Loucy (cell line): Measurements from ENCODE around the gene NBPF1.
"Not testable (repeated sequence)": the region's sequence is repeated elsewhere in the genome, so short reads cannot be mapped to it uniquely, and the experiment has no call there.

Experiments
- H2AFZ ChIP-seq: fragments of 200-600 bp; sonication (generic); 2 replicates; pipeline ENCODE4 v1.6.0; 2016; ENCODE audit warnings: antibody characterized with exemption, mild to moderate bottlenecking, low read length, moderate library complexity
- H3F3A ChIP-seq: fragments of 200-600 bp; 2 replicates; pipeline ENCODE4 v1.6.0; 2016; ENCODE audit warnings: antibody characterized with exemption, low read depth, mild to moderate bottlenecking
- H3K27me3 ChIP-seq: fragments of 200-600 bp; sonication (generic); 2 replicates; pipeline ENCODE4 v1.6.1; 2014; ENCODE audit warnings: low read length, mild to moderate bottlenecking; ENCODE audit not compliant: insufficient read depth, poor library complexity, severe bottlenecking
- H3K36me3 ChIP-seq: fragments of 200-600 bp; sonication (generic); 2 replicates; pipeline ENCODE4 v1.6.1; 2016; ENCODE audit warnings: low read length; ENCODE audit not compliant: insufficient read depth
- H3K4me1 ChIP-seq: fragments of 200-600 bp; sonication (generic); 2 replicates; pipeline ENCODE4 v1.5.1; 2014; ENCODE audit warnings: low read length, mild to moderate bottlenecking; ENCODE audit not compliant: insufficient read depth, poor library complexity, severe bottlenecking
- H3K4me2 ChIP-seq: fragments of 200-600 bp; sonication (generic); 2 replicates; pipeline ENCODE4 v1.6.0; 2014; ENCODE audit warnings: antibody characterized with exemption, low read length, low read depth, mild to moderate bottlenecking; ENCODE audit not compliant: poor library complexity, severe bottlenecking
- H3K4me3 ChIP-seq: fragments of 200-600 bp; sonication (generic); 2 replicates; pipeline ENCODE4 v1.5.1; 2014; ENCODE audit warnings: low read length, mild to moderate bottlenecking, mixed read lengths; ENCODE audit not compliant: poor library complexity, severe bottlenecking
- H3K79me2 ChIP-seq: fragments of 200-600 bp; sonication (generic); 2 replicates; pipeline ENCODE4 v1.6.1; 2014; ENCODE audit warnings: low read length; ENCODE audit not compliant: insufficient read depth
- H3K9ac ChIP-seq: fragments of 200-600 bp; sonication (generic); 2 replicates; pipeline ENCODE4 v1.6.0; 2014; ENCODE audit warnings: mild to moderate bottlenecking, low read depth, low read length, moderate library complexity; ENCODE audit not compliant: poor library complexity, severe bottlenecking
- H3K9me2 ChIP-seq: fragments of 200-600 bp; sonication (generic); replicated peaks from 2 replicates; pipeline ENCODE4 v1.6.1; 2016; ENCODE audit warnings: low read depth, low read length, mixed read lengths
- H3K9me3 ChIP-seq: fragments of 200-600 bp; sonication (generic); 2 replicates; pipeline ENCODE4 v1.6.1; 2014; ENCODE audit warnings: mild to moderate bottlenecking, antibody characterized with exemption, low read length, low read depth; ENCODE audit not compliant: insufficient read depth
- H4K20me1 ChIP-seq: fragments of 200-600 bp; sonication (generic); 2 replicates; pipeline ENCODE4 v1.6.0; 2014; ENCODE audit warnings: antibody characterized with exemption, low read length, mild to moderate bottlenecking; ENCODE audit not compliant: insufficient read depth, poor library complexity, severe bottlenecking

NBPF1 gene

DNA sequence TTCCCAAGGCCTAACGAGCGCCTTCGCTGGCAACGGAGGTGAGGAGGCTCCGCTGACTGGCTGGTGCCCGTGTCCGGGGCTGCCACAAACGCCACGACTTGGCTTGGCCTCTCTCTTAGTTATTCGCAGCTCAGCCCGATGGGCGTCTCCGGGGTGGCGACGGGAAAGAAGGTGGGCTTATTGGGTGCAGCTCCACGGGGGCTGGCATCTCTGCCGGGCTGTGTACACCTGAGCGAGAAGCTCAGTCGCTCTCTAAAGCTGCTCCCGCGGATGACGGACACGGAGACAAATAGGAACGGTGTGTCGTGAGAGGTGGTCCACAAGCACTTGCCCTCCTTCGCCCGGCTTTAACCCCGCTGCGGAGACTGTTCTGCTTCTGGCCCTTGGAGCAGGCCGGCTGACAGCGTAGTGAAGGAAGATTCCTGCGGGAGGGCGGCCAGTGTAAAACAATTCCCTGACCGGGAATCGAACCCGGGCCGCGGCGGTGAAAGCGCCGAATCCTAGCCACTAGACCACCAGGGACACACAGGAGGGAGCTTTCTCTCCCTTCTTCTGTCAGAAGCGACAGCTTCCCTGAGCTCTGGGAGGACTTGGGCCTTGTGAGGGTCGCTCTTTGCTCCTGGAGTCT lies 78.4 kb downstream of the NBPF1 start:
- not testable (repeated sequence) for H3K36me3 ChIP-seq, H2AFZ ChIP-seq, H3K4me1 ChIP-seq, H4K20me1 ChIP-seq, H3K9me2 ChIP-seq, H3K27me3 ChIP-seq, H3K4me2 ChIP-seq, H3K9me3 ChIP-seq, H3F3A ChIP-seq, H3K79me2 ChIP-seq, H3K9ac ChIP-seq, H3K4me3 ChIP-seq

- H3K4me1 ChIP-seq, H3K4me3 ChIP-seq, H3K9me3 ChIP-seq, H3K9me2 ChIP-seq, H3K27me3 ChIP-seq, H3K79me2 ChIP-seq, H2AFZ ChIP-seq, H3F3A ChIP-seq, H3K4me2 ChIP-seq, H3K36me3 ChIP-seq, H3K9ac ChIP-seq, H4K20me1 ChIP-seq: not testable (repeated sequence)
These were observed 79.0 kb downstream of the NBPF1 start for GRCh38 chr1:16534239-16534828.

- H3K9me2 ChIP-seq, H3K79me2 ChIP-seq, H3K9ac ChIP-seq, H3K4me2 ChIP-seq, H3K36me3 ChIP-seq, H3K4me1 ChIP-seq, H4K20me1 ChIP-seq, H3K27me3 ChIP-seq, H3K9me3 ChIP-seq, H3F3A ChIP-seq, H3K4me3 ChIP-seq, H2AFZ ChIP-seq: not testable (repeated sequence)
These were observed 81.0 kb downstream of the NBPF1 start for GRCh38 chr1:16532235-16532991.

DNA sequence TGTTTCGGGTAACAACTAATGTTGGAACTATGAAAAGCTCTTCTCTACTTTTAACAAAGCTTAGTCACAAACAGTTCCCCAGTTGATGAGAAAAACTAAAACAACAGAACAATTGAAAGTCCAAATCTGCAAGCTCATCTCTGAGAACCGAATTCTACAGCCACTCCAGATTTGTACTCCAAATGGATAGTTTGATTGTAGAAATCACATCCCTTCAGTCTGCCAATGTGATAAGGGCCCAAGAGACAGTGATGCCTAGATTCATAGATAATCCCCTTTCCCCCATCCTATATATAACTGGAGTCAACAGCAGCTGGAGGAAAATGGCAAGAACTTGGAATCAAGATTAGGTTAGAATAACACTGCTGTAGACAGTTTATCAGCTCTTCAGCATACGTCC lies 85.0 kb downstream of the NBPF1 start:
- not testable (repeated sequence) for H3F3A ChIP-seq, H3K27me3 ChIP-seq, H3K9ac ChIP-seq, H3K9me2 ChIP-seq, H3K4me3 ChIP-seq, H2AFZ ChIP-seq, H3K79me2 ChIP-seq, H4K20me1 ChIP-seq, H3K36me3 ChIP-seq, H3K9me3 ChIP-seq, H3K4me2 ChIP-seq, H3K4me1 ChIP-seq

- H3K9me3 ChIP-seq, H3K4me1 ChIP-seq, H3K9me2 ChIP-seq, H4K20me1 ChIP-seq, H3K4me3 ChIP-seq, H3K27me3 ChIP-seq, H2AFZ ChIP-seq, H3K79me2 ChIP-seq, H3K9ac ChIP-seq, H3F3A ChIP-seq, H3K36me3 ChIP-seq, H3K4me2 ChIP-seq: not testable (repeated sequence)
These were observed 87.6 kb downstream of the NBPF1 start for GRCh38 chr1:16525769-16526168.

DNA sequence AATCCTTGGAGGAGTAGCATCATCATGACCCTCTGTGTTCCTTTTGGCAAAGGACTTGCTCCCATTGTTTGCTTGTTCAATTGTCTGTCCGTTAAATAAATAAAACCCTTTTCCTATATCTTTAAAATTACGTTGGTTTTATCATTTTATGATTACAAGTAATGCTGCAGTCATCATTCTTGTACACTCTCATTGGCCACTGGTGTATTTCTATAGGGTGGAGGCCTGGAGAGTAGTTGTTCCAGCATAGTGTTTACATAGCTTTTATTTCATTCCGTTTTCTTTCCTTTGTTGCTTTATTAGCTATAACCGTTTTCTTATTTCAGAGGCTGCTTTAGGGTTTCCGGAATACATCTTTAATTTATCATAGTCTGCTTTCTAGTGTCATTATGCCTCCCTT lies 91.7 kb downstream of the NBPF1 start:
- not testable (repeated sequence) for H3K27me3 ChIP-seq, H3K4me3 ChIP-seq

More for the DNA sequence above, 91.7 kb downstream of the NBPF1 start:
- not testable (repeated sequence) for H3F3A ChIP-seq, H3K9me2 ChIP-seq, H3K36me3 ChIP-seq, H2AFZ ChIP-seq, H3K9me3 ChIP-seq, H3K4me1 ChIP-seq, H3K9ac ChIP-seq, H3K79me2 ChIP-seq, H4K20me1 ChIP-seq, H3K4me2 ChIP-seq
